Fibroblast of pulmonary artery (primary cell): ENCODE data around the gene RALGAPA2.

Experiments used
- DNase-seq: peaks from one replicate; pipeline ENCODE4 v3.0.0-alpha.2; 2010; ENCODE audit warnings: low read depth
- H3K4me3 ChIP-seq: replicated peaks from 2 replicates; pipeline ENCODE4 v1.5.1; 2011; ENCODE audit warnings: low read depth, mild to moderate bottlenecking, control low read depth, low read length, moderate library complexity
- TF ChIP-seq, protein P1 (sequence below): IDR thresholded peaks from 2 replicates; pipeline ENCODE4 v1.5.1; 2011; ENCODE audit warnings: mild to moderate bottlenecking, control low read depth, low read length, inconsistent platforms; ENCODE audit errors: missing control alignments

RALGAPA2 gene

GRCh38 chr20:20369250-20370093, 343.0 kb downstream of the RALGAPA2 start:
- no peak overlapping the region for H3K4me3 ChIP-seq

GRCh38 chr20:20368418-20369249, 343.8 kb downstream of the RALGAPA2 start:
- H3K4me3 ChIP-seq, result no peak overlapping the region

More at GRCh38 chr20:20369250-20370093, 343.0 kb downstream of the RALGAPA2 start:
- no peak for DNase-seq
- TF ChIP-seq, protein P1, sequence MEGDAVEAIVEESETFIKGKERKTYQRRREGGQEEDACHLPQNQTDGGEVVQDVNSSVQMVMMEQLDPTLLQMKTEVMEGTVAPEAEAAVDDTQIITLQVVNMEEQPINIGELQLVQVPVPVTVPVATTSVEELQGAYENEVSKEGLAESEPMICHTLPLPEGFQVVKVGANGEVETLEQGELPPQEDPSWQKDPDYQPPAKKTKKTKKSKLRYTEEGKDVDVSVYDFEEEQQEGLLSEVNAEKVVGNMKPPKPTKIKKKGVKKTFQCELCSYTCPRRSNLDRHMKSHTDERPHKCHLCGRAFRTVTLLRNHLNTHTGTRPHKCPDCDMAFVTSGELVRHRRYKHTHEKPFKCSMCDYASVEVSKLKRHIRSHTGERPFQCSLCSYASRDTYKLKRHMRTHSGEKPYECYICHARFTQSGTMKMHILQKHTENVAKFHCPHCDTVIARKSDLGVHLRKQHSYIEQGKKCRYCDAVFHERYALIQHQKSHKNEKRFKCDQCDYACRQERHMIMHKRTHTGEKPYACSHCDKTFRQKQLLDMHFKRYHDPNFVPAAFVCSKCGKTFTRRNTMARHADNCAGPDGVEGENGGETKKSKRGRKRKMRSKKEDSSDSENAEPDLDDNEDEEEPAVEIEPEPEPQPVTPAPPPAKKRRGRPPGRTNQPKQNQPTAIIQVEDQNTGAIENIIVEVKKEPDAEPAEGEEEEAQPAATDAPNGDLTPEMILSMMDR, result no peak

DNA sequence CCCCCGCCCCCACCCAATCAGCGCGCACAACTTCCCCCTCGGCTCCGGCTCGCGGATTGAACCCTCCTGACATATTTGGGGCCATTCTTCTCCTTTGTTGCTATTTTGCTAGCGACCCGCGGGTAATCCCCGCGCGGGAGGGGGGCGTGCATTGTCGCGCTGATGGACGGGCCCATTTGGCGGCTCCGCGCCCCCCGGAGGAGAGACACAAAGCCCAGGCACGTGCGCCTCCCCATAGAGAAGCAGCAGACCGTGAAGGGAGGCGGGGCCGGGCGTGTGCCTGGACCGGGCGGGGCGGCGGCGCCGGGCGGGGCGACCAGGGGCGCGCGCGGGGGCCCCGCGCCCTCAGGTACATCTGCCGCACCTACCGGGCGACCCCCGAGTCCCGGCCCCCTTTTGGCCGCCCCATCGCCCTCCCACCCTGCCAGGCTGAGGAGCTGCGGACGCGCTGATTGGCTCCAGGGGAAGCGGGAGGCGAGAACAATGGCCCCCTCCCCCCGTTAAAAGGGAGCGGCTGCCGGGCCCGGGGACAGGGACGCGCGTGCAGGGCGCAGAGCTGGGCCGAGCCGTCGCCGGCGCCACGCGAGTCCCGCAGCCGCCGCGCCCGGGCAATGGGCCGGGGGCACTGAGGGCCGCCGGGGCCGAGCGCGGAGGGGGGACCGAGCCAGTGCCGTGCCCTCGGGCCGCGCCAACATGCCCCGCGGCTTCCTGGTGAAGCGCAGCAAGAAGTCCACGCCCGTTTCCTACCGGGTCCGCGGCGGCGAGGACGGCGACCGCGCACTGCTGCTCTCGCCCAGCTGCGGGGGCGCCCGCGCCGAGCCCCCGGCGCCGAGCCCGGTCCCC, 344.6 kb downstream of the RALGAPA2 start, which contains the start of gene INSM1:
Gene INSM1 (plus strand): TSS at position 530 of the 843 bp plus-strand sequence. CDS start 164 bp downstream, at position 694.
- TF ChIP-seq, protein P1, result no peak
- no peak for DNase-seq
- no peak within 1 kb of the TSS for H3K4me3 ChIP-seq

More at GRCh38 chr20:20368418-20369249, 343.8 kb downstream of the RALGAPA2 start:
- TF ChIP-seq, protein P1, result no peak
- DNase-seq, result no peak

DNA sequence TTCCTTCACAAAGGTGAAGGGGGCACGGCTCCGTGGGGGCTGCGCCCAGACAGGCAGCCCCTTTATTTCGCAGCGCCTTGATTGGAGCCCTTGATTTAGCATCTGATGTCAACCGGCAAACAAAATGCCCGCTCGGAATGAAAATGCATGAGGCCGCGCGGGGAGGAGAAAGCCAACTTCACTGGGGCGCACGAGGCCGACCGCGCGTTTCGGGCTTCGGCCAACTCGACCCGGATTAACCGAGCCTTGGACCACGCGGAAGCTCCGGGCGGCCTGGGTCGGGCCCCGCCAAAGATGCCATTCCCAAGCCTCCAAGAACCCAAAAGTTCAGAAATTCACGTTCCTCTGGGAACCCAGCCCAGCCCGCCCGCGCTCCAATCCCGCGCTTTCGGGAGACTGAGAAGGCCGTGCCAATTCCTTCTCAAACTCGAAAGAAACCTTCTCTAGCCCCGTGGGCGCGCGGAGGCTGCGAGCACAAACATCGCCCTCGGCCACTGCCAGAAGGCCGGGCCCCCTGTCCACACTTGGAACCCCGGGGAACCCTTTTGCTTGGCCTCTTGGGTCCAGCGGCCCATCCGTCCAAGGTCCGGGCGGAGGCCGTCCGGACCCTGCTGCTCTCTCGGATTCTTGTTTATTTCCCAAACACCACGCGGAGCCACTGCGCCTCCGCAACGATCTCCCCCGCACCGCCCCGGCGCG, 345.4 kb downstream of the RALGAPA2 start:
- H3K4me3 ChIP-seq, result no peak overlapping the region
- TF ChIP-seq, protein P1, result no peak
- no peak for DNase-seq

- DNase-seq, result no peak
- TF ChIP-seq, protein P1, result no peak
- no peak overlapping the region for H3K4me3 ChIP-seq
Observed at GRCh38 chr20:20366551-20366875, 345.9 kb downstream of the RALGAPA2 start.
